WTC11 (cell line): ENCODE measurements around the gene RASL10A.

Source experiments
- CTCF ChIP-seq: fragments of 200-600 bp; IDR thresholded peaks from 2 replicates; pipeline ENCODE4 v1.8.0; 2022; ENCODE audit warnings: antibody characterized with exemption
- HMGXB4 ChIP-seq: sonication (generic); formaldehyde crosslinking; IDR thresholded peaks from 2 replicates; pipeline ENCODE4 v1.8.1; 2023; ENCODE audit warnings: mild to moderate bottlenecking, moderate library complexity, missing genetic modification reagents

GRCh38 chr22:29288837-29289236 lies 26.7 kb downstream of the RASL10A start:
- TF ChIP-seq CTCF (no peak), HMGXB4 (CRISPR knock-in tag) (no peak)
